Upper lobe of left lung (tissue), 6 donors: ENCODE measurements around the gene EXOC2. TPM values are rescaled to one million over a fixed set of nuclear protein-coding genes. Genes with fewer than 3 reads are reported as not detected.
A peak's percentile ranks its signal among the peaks of the same experiment; 100 is the strongest.

Source experiments
- ATAC-seq, 2 donors: fragments of 200-7000 bp; cut with Tn5 transposase; one replicate each; pipeline ENCODE4 v1.9.1; 2022; ENCODE audit warnings: mild to moderate bottlenecking in 2 of 2, moderate library complexity in 2 of 2; ENCODE audit not compliant: low FRiP score in 2 of 2
- DNase-seq, 2 donors: peaks; one replicate each; pipeline ENCODE4 v3.0.0-alpha.2; 2019 to 2020
- H3K27ac ChIP-seq, 4 donors: fragments of 200-600 bp; sonication (generic); one replicate each; pipeline ENCODE4 v1.5.1; 2016 to 2019
- H3K27me3 ChIP-seq, 4 donors: fragments of 200-600 bp; sonication (generic); one replicate each; pipeline ENCODE4 v1.5.1; 2017 to 2019
- H3K36me3 ChIP-seq, 4 donors: fragments of 200-600 bp; sonication (generic); one replicate each; pipeline ENCODE4 v1.5.1; 2016 to 2019
- H3K4me1 ChIP-seq, 4 donors: fragments of 200-600 bp; sonication (generic); one replicate each; pipeline ENCODE4 v1.5.1; 2018 to 2019
- H3K4me3 ChIP-seq, 4 donors: fragments of 200-600 bp; sonication (generic); one replicate each; pipeline ENCODE4 v1.5.1; 2017 to 2019; ENCODE audit warnings: mild to moderate bottlenecking in 2 of 4, moderate library complexity in 1 of 4
- H3K9me3 ChIP-seq, 4 donors: fragments of 200-600 bp; sonication (generic); one replicate each; pipeline ENCODE4 v1.5.1; 2018 to 2019
- CTCF ChIP-seq, 6 experiments: fragments of 450-650 bp in 4 of 6; fragments of 200-600 bp in 2 of 6; sonication (generic) in 2 of 6; IDR thresholded peaks; one replicate each; pipeline ENCODE4 v1.5.1; 2016 to 2019; ENCODE audit warnings: antibody characterized with exemption in 6 of 6
- EP300 ChIP-seq, 4 donors: sonication (generic); formaldehyde crosslinking; IDR thresholded peaks; one replicate each; pipeline ENCODE4 v1.5.1; 2017; ENCODE audit warnings: antibody characterized with exemption in 4 of 4, control low read depth in 2 of 4
- POLR2A ChIP-seq, 4 donors: fragments of 450-650 bp; IDR thresholded peaks; one replicate each; pipeline ENCODE4 v1.5.1; 2016 to 2017; ENCODE audit warnings: antibody characterized with exemption in 4 of 4, mild to moderate bottlenecking in 2 of 4
- POLR2AphosphoS5 ChIP-seq, 2 donors: sonication (generic); formaldehyde crosslinking; IDR thresholded peaks; one replicate each; pipeline ENCODE4 v1.5.1; 2017; ENCODE audit warnings: antibody characterized with exemption in 2 of 2
- WGBS, 2 donors: methylation state at CpG; one replicate each; pipeline ENCODE4 v1.1.5; 2017 to 2018; 5-methylcytosine and 5-hydroxymethylcytosine counted together
- total RNA-seq, 6 donors: library from RNA; depleted of rRNA in 4 of 6; stranded (reverse); fragments of >200 nt in 4 of 6; gene quantifications; one replicate each; pipeline versions ENCODE4 v1.1.0 to v1.2.1, GENCODE V29; 2016 to 2021
- donor health status: DM: no; HTN: no; CAD: no; lungs with moderate emphysema.
- donor health status: DM: no; HTN: yes; CAD: no; lungs with severe emphysema.

The EXOC2 gene
- total RNA-seq, 6 donors from 2014 or later: 16.5 to 31.4 (median 24.4) TPM

- H3K27ac ChIP-seq: no peak overlapping the region
- no peaks in the 10 kb centered on the region for H3K4me1 ChIP-seq
- peak in 1 of 2 donors; percentile 74 for DNase-seq
- no peak overlapping the region for H3K4me3 ChIP-seq
- no peaks in the 10 kb centered on the region for H3K9me3 ChIP-seq
- no peak for ATAC-seq
- no peaks in the 10 kb centered on the region for H3K27me3 ChIP-seq
- TF ChIP-seq POLR2AphosphoS5 (IDR thresholded peaks at IDR 0.05) (no peak), EP300 (IDR thresholded peaks at IDR 0.05) (no peak), CTCF (IDR thresholded peaks at IDR 0.05) (no peak), POLR2A (IDR thresholded peaks at IDR 0.05) (no peak)
- whole genome bisulfite sequencing, 2 donors: 87 to 90% methylated on average over 31 to 32 of the region's 32 CpGs
- H3K36me3 ChIP-seq: peaks cover 0 to 11% (median 5%) of the 10 kb centered on the region in 4 donors
These were observed 189.2 kb downstream of the EXOC2 start for GRCh38 chr6:503610-504362.

GRCh38 chr6:502761-503160 is 190.2 kb downstream of the EXOC2 start:
- H3K36me3 ChIP-seq: peaks cover 0 to 14% (median 6%) of the 10 kb centered on the region in 4 donors

GRCh38 chr6:501891-502601 is 190.9 kb downstream of the EXOC2 start:
- H3K9me3 ChIP-seq: no peaks in the 10 kb centered on the region
- peak overlapping the region in 3 of 4 donors; percentile 4 to 20 (median 9) for H3K4me3 ChIP-seq
- H3K4me1 ChIP-seq: no peaks in the 10 kb centered on the region
- no peak overlapping the region for H3K27ac ChIP-seq
- no peak for TF ChIP-seq POLR2A (IDR thresholded peaks at IDR 0.05)
- TF ChIP-seq CTCF (IDR thresholded peaks at IDR 0.05): no peak
- no peak for TF ChIP-seq EP300 (IDR thresholded peaks at IDR 0.05)
- TF ChIP-seq POLR2AphosphoS5 (IDR thresholded peaks at IDR 0.05): no peak
- DNase-seq (peak in 1 of 2 donors; percentile 72), ATAC-seq (no peak)
- WGBS, 2 donors: 67 to 78% methylated on average over 18 to 22 of the region's 22 CpGs
- no peaks in the 10 kb centered on the region for H3K27me3 ChIP-seq
- peaks cover 0 to 17% (median 6%) of the 10 kb centered on the region in 4 donors for H3K36me3 ChIP-seq

More at GRCh38 chr6:502761-503160, 190.2 kb downstream of the EXOC2 start:
- Histone ChIP-seq H3K4me3 (no peak overlapping the region), H3K9me3 (no peaks in the 10 kb centered on the region), H3K27me3 (no peaks in the 10 kb centered on the region), H3K4me1 (no peaks in the 10 kb centered on the region), H3K27ac (no peak overlapping the region)
- no peak for TF ChIP-seq CTCF (IDR thresholded peaks at IDR 0.05)
- TF ChIP-seq POLR2AphosphoS5 (IDR thresholded peaks at IDR 0.05): no peak
- no peak for TF ChIP-seq POLR2A (IDR thresholded peaks at IDR 0.05)
- TF ChIP-seq EP300 (IDR thresholded peaks at IDR 0.05): no peak
- WGBS, 2 donors: 86 to 88% methylated on average over 7 of the region's 7 CpGs
- DNase-seq: no peak
- ATAC-seq: no peak

GRCh38 chr6:499617-500016 is 193.3 kb downstream of the EXOC2 start:
- Histone ChIP-seq H3K4me3 (no peak overlapping the region), H3K27me3 (no peaks in the 10 kb centered on the region), H3K36me3 (peaks cover 0 to 34% (median 8%) of the 10 kb centered on the region in 4 donors), H3K4me1 (no peaks in the 10 kb centered on the region), H3K27ac (no peak overlapping the region), H3K9me3 (no peaks in the 10 kb centered on the region)
- TF ChIP-seq CTCF (IDR thresholded peaks at IDR 0.05) (no peak), POLR2A (IDR thresholded peaks at IDR 0.05) (no peak), POLR2AphosphoS5 (IDR thresholded peaks at IDR 0.05) (no peak), EP300 (IDR thresholded peaks at IDR 0.05) (no peak)
- ATAC-seq (no peak), DNase-seq (no peak)
- 75 to 78% methylated on average over 3 of the region's 3 CpGs for WGBS, 2 donors
